Measurements from ENCODE around the gene TOR2A.

GRCh38 chr9:127746959-127747569, 12.0 kb upstream of the TOR2A start:
- TF ChIP-seq CTCF (IDR thresholded peaks at IDR 0.05) (no peak), POLR2A (IDR thresholded peaks at IDR 0.05) (no peak)

Data from ovary (tissue), 3 donors.